SU-DHL-6 (cell line): ENCODE measurements around the gene DOCK1.

ENCODE experiments used
- H2AFZ ChIP-seq: fragments of 200-600 bp; sonication (generic); 2 replicates; pipeline ENCODE4 v1.6.1; 2014; ENCODE audit warnings: low read depth, mild to moderate bottlenecking, moderate library complexity, mixed read lengths, antibody characterized with exemption, low read length; ENCODE audit not compliant: severe bottlenecking
- H3F3A ChIP-seq: fragments of 200-600 bp; shearing (Covaris generic); 2 replicates; pipeline ENCODE4 v1.6.0; 2016; ENCODE audit warnings: antibody characterized with exemption, mild to moderate bottlenecking; ENCODE audit not compliant: insufficient read depth
- H3K27ac ChIP-seq: fragments of 200-600 bp; sonication (generic); 2 replicates; pipeline ENCODE4 v1.5.1; 2016; ENCODE audit warnings: low read depth, mild to moderate bottlenecking, low read length, moderate library complexity, mixed read lengths
- H3K27me3 ChIP-seq: fragments of 200-600 bp; sonication (generic), shearing (Covaris generic); 2 replicates; pipeline ENCODE4 v1.6.0; 2014; ENCODE audit warnings: mild to moderate bottlenecking, low read length
- H3K36me3 ChIP-seq: fragments of 200-600 bp; sonication (generic); 2 replicates; pipeline ENCODE4 v1.6.1; 2014; ENCODE audit warnings: mild to moderate bottlenecking, low read length, mixed read lengths
- H3K4me2 ChIP-seq: fragments of 300-600, 200-600 bp; shearing (Covaris generic), sonication (generic); 2 replicates; pipeline ENCODE4 v1.6.0; 2014; ENCODE audit warnings: low read length, low read depth, mild to moderate bottlenecking; ENCODE audit not compliant: poor library complexity, severe bottlenecking
- H3K4me3 ChIP-seq: fragments of 200-600 bp; sonication (generic); 2 replicates; pipeline ENCODE4 v1.5.1; 2014; ENCODE audit warnings: antibody characterized with exemption, low read length, mild to moderate bottlenecking, mixed read lengths; ENCODE audit not compliant: insufficient read depth, poor library complexity, severe bottlenecking
- H3K79me2 ChIP-seq: fragments of 200-600 bp; sonication (generic); 2 replicates; pipeline ENCODE4 v1.6.1; 2014; ENCODE audit warnings: mild to moderate bottlenecking, low read length, moderate library complexity; ENCODE audit not compliant: insufficient read depth
- H3K9ac ChIP-seq: fragments of 200-600 bp; sonication (generic); 2 replicates; pipeline ENCODE4 v1.7.0; 2014; ENCODE audit warnings: mild to moderate bottlenecking, low read length
- H3K9me2 ChIP-seq: fragments of 200-600 bp; sonication (generic); replicated peaks from 2 replicates; pipeline ENCODE4 v1.6.1; 2014; ENCODE audit warnings: low read length; ENCODE audit not compliant: insufficient read depth
- H3K9me3 ChIP-seq: fragments of 200-600 bp; sonication (generic); 2 replicates; pipeline ENCODE4 v1.6.1; 2014; ENCODE audit warnings: low read length, mixed read lengths; ENCODE audit not compliant: insufficient read depth
- H4K20me1 ChIP-seq: fragments of 200-600 bp; sonication (generic); 2 replicates; pipeline ENCODE4 v1.6.1; 2014; ENCODE audit warnings: low read depth, mild to moderate bottlenecking, antibody characterized with exemption, low read length, moderate library complexity, mixed read lengths
- CTCF ChIP-seq: fragments of 200-600 bp; sonication (generic); IDR thresholded peaks from one replicate; pipeline ENCODE4 v1.5.1; 2017; ENCODE audit warnings: antibody characterized with exemption, mild to moderate bottlenecking, low read length, moderate library complexity; ENCODE audit not compliant: insufficient read depth, poor library complexity, severe bottlenecking
- EZH2phosphoT487 ChIP-seq: fragments of 200-600 bp; sonication (generic), shearing (Covaris generic); conservative IDR thresholded peaks from 2 replicates; pipeline ENCODE4 v1.6.1; 2018; ENCODE audit warnings: mild to moderate bottlenecking, antibody characterized with exemption, low read length, moderate library complexity, mixed read lengths

The DOCK1 gene

GRCh38 chr10:127283576-127283975, 378.3 kb downstream of the DOCK1 start:
- Histone ChIP-seq H3F3A (no peaks in the 10 kb centered on the region), H3K27ac (no peak overlapping the region), H3K4me3 (no peak overlapping the region), H3K79me2 (no peaks in the 10 kb centered on the region), H3K36me3 (no peaks in the 10 kb centered on the region), H3K9me3 (no peaks in the 10 kb centered on the region), H3K9ac (no peak overlapping the region), H3K27me3 (no peaks in the 10 kb centered on the region), H3K9me2 (no peaks in the 10 kb centered on the region), H3K4me2 (no peak overlapping the region), H2AFZ (no peak overlapping the region), H4K20me1 (no peaks in the 10 kb centered on the region)
- TF ChIP-seq EZH2phosphoT487 (no peak), CTCF (no peak)

- Histone ChIP-seq H3K9me3 (no peaks in the 10 kb centered on the region), H3K27me3 (no peaks in the 10 kb centered on the region), H3K36me3 (no peaks in the 10 kb centered on the region), H3K9ac (no peak overlapping the region), H3K79me2 (no peaks in the 10 kb centered on the region), H3K4me3 (no peak overlapping the region), H4K20me1 (no peaks in the 10 kb centered on the region), H2AFZ (no peak overlapping the region), H3F3A (no peaks in the 10 kb centered on the region), H3K27ac (no peak overlapping the region), H3K4me2 (no peak overlapping the region), H3K9me2 (no peaks in the 10 kb centered on the region)
- no peak for TF ChIP-seq EZH2phosphoT487
- no peak for TF ChIP-seq CTCF
Measured at GRCh38 chr10:127290850-127291249, 385.6 kb downstream of the DOCK1 start.

GRCh38 chr10:127291329-127291728, 386.1 kb downstream of the DOCK1 start:
- H3K4me3 ChIP-seq, result no peak overlapping the region
- H3K27ac ChIP-seq, result no peak overlapping the region
- H4K20me1 ChIP-seq, result no peaks in the 10 kb centered on the region
- H3K9ac ChIP-seq, result no peak overlapping the region
- H3K36me3 ChIP-seq, result no peaks in the 10 kb centered on the region
- no peaks in the 10 kb centered on the region for H3K79me2 ChIP-seq
- H3K9me2 ChIP-seq, result no peaks in the 10 kb centered on the region
- no peak overlapping the region for H2AFZ ChIP-seq
- no peaks in the 10 kb centered on the region for H3K27me3 ChIP-seq
- H3K4me2 ChIP-seq, result no peak overlapping the region
- no peaks in the 10 kb centered on the region for H3K9me3 ChIP-seq
- TF ChIP-seq EZH2phosphoT487 (no peak), CTCF (no peak)
- no peaks in the 10 kb centered on the region for H3F3A ChIP-seq
